ENCODE results near the gene MEX3A.
A peak's percentile ranks its signal among the peaks of the same experiment; 100 is the strongest.

The MEX3A gene

GRCh38 chr1:156081917-156082308 is 352 bp downstream of the MEX3A start:
- Histone ChIP-seq H3K4me3 (ENCODE audit: low read depth, low read length) (peak overlapping the region; percentile 70), H3K27ac (peak overlapping the region; percentile 89), H3K27me3 (ENCODE audit: insufficient read depth, low read depth, severe bottlenecking) (no peaks in the 10 kb centered on the region), H3K9me3 (ENCODE audit: severe bottlenecking) (no peaks in the 10 kb centered on the region), H3K36me3 (peaks cover 48% of the 10 kb centered on the region)
- no peak for TF ChIP-seq CTCF (IDR thresholded peaks at IDR 0.05; ENCODE audit: low read depth, low read length)
- no peak for DNase-seq

- Histone ChIP-seq H3K27me3 (ENCODE audit: insufficient read depth, low read depth, severe bottlenecking) (no peaks in the 10 kb centered on the region), H3K9me3 (ENCODE audit: severe bottlenecking) (no peaks in the 10 kb centered on the region), H3K27ac (peak overlapping the region; percentile 89), H3K36me3 (peaks cover 51% of the 10 kb centered on the region), H3K4me3 (ENCODE audit: low read depth, low read length) (peak overlapping the region; percentile 70)
- DNase-seq: no peak
- no peak for TF ChIP-seq CTCF (IDR thresholded peaks at IDR 0.05; ENCODE audit: low read depth, low read length)
Observed at GRCh38 chr1:156081180-156081916, 917 bp downstream of the MEX3A start.

- DNase-seq: no peak
- Histone ChIP-seq H3K36me3 (peaks cover 51% of the 10 kb centered on the region), H3K27me3 (ENCODE audit: insufficient read depth, low read depth, severe bottlenecking) (no peaks in the 10 kb centered on the region), H3K4me3 (ENCODE audit: low read depth, low read length) (peak overlapping the region; percentile 70), H3K27ac (peak overlapping the region; percentile 89), H3K9me3 (ENCODE audit: severe bottlenecking) (no peaks in the 10 kb centered on the region)
- no peak for TF ChIP-seq CTCF (IDR thresholded peaks at IDR 0.05; ENCODE audit: low read depth, low read length)
Observed at GRCh38 chr1:156080863-156081179, 1.4 kb downstream of the MEX3A start.

GRCh38 chr1:156080241-156080862 is 1.9 kb downstream of the MEX3A start:
- Histone ChIP-seq H3K27me3 (ENCODE audit: insufficient read depth, low read depth, severe bottlenecking) (no peaks in the 10 kb centered on the region), H3K4me3 (ENCODE audit: low read depth, low read length) (peak overlapping the region; percentile 70), H3K9me3 (ENCODE audit: severe bottlenecking) (no peaks in the 10 kb centered on the region), H3K36me3 (peaks cover 51% of the 10 kb centered on the region), H3K27ac (peak overlapping the region; percentile 89; the same call in 1 of the 2 replicates)
- no peak for DNase-seq
- no peak for TF ChIP-seq CTCF (IDR thresholded peaks at IDR 0.05; ENCODE audit: low read depth, low read length)

- DNase-seq: no peak
- H3K27me3 ChIP-seq (ENCODE audit: insufficient read depth, low read depth, severe bottlenecking): no peaks in the 10 kb centered on the region
- H3K4me3 ChIP-seq (ENCODE audit: low read depth, low read length): no peak overlapping the region
- no peak overlapping the region for H3K27ac ChIP-seq
- peaks cover 54% of the 10 kb centered on the region for H3K36me3 ChIP-seq
- TF ChIP-seq CTCF (IDR thresholded peaks at IDR 0.05; ENCODE audit: low read depth, low read length): no peak
- H3K9me3 ChIP-seq (ENCODE audit: severe bottlenecking): no peaks in the 10 kb centered on the region
Observed at GRCh38 chr1:156079762-156080161, 2.5 kb downstream of the MEX3A start.

Measured in WERI-Rb-1 (cell line).